GM15510 (cell line): ENCODE measurements around the gene AGRN.
A peak's percentile ranks its signal among the peaks of the same experiment; 100 is the strongest.

Source experiments
- POLR2A ChIP-seq: IDR thresholded peaks from 3 replicates; pipeline ENCODE4 v1.6.1; 2011; ENCODE audit warnings: borderline replicate concordance; ENCODE audit not compliant: insufficient read length; ENCODE audit errors: extremely low read depth

AGRN gene

DNA sequence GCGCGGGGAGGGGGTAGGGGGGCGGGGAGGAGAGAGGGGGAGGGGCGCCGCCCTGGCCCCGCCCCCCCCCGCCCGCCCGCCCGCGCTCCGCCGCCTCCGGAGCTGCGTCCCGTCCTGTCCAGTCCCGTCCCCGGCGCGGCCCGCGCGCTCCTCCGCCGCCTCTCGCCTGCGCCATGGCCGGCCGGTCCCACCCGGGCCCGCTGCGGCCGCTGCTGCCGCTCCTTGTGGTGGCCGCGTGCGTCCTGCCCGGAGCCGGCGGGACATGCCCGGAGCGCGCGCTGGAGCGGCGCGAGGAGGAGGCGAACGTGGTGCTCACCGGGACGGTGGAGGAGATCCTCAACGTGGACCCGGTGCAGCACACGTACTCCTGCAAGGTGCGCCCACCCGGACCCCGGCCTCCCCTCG, at the start of gene AGRN:
TSS of gene AGRN (plus strand) at position 121 of the 405 bp plus-strand sequence. CDS start at position 174, 53 bp downstream.
- TF ChIP-seq POLR2A = peak; percentile 55

DNA sequence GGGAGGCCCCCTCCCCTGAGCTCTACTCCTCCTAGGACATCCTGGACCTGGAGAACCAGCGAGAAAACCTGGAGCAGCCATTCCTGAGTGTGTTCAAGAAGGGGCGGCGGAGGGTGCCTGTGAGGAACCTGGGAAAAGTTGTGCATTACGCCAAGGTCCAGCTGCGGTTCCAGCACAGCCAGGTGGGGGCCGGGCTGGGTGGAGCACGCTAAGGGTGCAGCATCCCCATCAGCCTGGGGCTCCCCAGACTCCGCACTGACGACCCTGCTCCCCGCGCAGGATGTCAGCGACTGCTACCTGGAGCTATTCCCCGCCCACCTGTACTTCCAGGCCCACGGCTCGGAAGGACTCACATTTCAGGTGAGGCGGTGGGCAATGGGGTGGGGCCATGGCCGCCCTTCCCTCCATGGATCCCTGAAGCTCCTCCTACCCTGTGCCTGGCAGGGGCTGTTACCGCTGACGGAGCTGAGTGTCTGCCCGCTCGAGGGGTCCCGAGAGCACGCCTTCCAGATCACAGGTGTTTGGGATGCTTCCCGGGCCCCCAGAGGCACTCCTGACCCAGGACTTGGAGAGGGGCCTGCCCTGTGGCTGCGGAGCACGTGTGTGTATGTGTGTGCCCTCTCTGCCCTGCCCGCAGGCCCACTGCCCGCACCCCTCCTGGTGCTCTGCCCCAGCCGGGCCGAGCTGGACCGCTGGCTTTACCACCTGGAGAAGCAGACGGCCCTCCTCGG, 49.5 kb upstream of the AGRN start:
- no peak for TF ChIP-seq POLR2A

DNA sequence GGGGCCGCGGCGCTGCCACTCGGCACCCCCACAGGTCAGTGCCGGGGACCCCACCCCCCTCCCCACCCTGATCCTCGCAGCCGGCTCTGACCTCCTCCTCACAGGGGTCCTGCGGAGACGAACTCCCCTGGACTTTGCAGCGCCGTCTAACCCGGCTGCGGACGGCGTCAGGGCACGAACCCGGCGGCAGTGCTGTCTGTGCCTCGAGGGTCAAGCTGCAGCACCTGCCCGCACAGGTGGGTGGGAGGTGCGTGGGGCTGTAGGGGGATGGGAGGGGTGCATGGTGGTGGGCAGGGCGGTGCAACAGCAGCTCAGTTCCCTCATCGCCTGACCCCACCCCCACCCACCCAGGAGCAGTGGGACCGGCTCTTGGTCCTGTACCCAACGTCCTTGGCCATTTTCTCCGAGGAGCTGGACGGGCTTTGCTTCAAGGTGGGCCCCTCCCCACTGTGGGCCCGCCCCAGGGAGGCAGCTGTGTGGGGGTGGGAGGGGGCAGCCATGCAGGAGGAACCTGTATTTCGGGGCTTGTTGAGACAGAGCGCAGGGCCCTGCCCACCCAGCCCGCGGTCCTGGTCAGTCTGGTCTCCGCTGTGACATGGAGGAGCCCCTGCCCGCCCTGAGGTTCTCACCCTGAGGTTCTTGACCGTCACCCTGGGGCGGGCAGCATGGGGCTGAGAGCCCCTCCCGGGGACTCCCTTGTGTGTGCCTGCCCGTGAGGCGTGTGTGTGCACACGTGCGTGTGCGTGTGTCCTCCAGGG, 48.8 kb upstream of the AGRN start:
- TF ChIP-seq POLR2A = no peak

DNA sequence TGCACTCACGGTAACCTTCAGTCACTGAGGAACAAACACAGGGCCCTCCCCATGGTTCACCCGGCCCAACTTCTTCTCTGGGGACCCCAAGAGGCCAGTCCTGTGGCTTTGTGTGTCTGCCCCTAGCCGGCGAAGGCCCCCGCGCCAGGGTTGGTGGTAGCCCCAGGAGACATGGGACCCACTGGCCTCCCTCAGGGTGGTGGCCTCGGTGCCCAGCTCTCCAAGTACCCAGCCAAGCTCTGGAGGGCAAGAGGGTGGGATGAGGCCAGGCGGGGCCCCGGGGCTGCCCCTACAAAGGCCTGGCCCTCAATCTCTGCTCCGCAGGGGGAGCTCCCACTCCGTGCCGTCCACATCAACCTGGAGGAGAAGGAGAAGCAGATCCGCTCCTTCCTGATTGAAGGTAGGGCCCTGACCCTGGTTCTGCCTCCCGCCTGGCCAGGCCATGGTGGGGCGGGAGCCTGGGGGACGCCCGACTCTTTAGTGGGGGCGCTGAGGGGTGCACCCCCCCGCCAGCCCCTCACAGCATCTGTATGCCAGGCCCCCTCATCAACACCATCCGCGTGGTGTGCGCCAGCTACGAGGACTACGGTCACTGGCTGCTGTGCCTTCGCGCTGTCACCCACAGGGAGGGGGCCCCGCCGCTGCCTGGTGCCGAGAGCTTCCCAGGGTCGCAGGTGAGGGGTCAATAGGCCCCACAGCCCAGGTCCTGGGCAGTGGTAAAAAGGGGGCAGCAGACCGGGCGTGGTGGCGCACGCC, 48.0 kb upstream of the AGRN start:
- no peak for TF ChIP-seq POLR2A

DNA sequence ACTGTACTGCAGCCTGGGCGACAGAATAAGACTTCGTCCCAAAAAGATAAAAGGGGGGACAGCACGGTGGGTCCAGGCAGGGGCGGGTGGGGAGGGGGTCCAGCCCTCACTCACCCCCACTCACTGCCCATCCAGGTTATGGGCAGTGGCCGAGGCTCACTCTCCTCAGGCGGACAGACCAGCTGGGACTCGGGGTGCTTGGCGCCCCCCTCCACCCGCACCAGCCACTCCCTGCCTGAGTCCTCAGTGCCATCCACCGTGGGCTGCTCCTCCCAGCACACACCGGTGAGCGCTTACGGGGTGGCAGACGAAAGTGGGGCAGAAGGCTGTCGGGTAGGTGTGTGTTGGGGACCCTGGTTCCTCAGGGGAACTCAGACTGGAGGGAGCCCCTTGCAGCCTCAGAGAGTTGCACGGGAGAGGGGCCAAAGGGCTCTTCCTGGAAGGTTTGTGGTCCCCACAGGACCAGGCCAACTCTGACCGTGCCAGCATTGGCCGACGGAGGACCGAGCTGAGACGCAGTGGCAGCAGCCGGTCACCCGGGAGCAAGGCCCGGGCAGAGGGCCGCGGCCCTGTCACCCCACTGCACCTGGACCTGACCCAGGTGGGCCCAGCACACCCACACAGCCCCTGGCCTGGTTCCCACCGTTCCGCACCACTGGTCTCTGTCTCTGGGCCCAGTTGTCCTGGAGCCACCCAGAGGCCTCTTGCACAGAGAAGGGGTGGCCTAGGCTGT, 47.0 kb upstream of the AGRN start:
- TF ChIP-seq POLR2A = no peak

DNA sequence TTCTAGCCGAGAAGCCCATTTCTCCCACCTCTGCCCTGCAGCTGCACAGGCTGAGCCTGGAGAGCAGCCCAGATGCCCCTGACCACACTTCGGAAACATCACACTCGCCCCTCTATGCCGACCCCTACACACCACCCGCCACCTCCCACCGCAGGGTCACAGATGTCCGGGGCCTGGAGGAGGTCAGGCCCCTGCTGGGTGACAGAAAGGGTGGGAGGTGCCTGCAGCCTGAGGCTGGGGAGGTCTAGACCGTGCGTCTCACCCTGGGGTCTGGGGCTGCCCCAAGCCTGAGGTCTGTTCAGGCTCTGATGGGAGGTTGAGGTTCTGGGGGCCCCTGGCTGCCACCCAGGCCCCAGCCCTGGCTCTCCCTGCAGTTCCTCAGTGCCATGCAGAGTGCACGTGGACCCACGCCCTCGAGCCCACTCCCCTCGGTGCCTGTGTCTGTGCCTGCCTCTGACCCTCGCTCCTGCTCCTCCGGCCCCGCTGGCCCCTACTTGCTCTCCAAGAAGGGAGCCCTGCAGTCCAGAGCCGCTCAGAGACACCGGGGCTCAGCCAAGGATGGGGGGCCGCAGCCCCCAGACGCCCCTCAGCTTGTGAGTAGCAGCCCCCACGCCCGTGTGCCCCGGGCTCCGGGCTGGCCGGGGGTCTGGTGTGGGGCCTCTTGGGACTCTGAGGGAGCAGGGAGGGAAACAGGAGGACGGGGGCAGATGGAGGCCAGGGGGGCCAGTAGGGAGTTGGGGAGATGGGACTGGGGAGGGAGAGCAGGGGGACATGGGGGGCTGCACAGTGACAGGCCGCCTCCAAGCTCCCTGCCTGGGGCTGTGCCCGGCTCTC, 46.2 kb upstream of the AGRN start:
- TF ChIP-seq POLR2A = no peak

DNA sequence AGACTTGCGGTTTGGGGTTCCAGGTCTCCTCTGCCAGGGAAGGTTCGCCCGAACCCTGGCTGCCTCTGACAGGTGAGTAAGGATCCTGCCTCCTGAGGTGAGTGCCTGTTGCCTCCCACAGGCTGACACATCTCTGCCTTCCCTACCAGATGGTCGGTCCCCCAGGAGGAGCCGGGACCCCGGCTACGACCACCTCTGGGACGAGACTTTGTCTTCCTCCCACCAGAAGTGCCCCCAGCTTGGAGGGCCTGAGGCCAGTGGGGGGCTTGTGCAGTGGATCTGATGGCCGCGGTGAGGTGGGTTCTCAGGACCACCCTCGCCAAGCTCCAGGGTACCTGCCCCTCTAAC, 45.7 kb upstream of the AGRN start:
- TF ChIP-seq POLR2A = no peak

DNA sequence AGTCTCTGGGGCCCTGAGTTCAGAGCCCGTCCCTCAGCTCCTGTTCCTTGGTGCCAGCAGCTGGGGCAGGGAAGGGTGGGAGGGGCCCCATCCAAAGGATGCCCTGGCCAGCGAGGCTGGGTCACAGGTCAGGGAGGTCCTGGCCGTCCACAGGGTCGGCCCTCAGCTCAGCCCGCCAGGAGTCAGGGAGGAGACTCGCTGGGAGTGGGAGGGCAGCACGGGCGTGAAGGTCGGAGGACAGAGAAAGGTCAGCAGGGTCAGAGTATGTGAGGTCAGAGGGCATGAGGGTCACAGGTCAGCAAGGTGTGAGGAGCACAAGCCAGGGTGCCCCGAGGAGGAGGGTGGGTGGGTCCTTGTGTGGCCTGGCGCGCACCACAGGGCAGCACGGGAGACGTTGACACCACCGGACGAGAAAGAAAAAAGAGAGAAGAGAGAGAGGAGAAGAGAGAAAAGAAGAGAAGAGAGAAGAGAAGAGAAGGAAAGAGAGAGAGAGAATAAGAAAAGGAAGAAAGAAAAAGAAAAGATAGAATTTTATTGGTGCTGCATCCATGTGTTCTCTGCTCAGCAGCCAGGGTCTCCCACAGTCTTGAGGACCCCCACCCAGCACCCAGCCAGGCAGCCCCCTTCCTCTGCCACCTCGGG, 45.1 kb upstream of the AGRN start:
- no peak for TF ChIP-seq POLR2A

DNA sequence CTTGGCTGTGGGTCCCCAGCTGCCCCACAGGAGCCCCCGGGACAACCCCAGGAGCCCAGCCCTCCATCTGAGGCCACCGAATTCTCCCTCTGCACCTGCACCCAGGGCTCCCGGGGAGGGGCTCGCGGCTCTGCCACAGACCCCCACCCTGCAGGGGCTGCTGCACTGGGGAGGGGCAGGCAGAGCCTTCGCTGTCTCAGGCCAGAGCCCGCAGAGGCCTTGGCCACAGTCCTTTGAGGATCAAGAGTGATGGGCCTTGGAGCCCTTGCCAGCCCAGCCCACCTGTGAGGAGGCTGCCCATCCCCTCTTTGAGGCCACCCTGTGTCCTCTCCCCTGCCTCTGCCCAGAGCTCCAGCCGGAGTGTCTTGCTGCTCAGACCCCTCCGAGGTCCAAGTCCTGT, 44.6 kb upstream of the AGRN start:
- no peak for TF ChIP-seq POLR2A

DNA sequence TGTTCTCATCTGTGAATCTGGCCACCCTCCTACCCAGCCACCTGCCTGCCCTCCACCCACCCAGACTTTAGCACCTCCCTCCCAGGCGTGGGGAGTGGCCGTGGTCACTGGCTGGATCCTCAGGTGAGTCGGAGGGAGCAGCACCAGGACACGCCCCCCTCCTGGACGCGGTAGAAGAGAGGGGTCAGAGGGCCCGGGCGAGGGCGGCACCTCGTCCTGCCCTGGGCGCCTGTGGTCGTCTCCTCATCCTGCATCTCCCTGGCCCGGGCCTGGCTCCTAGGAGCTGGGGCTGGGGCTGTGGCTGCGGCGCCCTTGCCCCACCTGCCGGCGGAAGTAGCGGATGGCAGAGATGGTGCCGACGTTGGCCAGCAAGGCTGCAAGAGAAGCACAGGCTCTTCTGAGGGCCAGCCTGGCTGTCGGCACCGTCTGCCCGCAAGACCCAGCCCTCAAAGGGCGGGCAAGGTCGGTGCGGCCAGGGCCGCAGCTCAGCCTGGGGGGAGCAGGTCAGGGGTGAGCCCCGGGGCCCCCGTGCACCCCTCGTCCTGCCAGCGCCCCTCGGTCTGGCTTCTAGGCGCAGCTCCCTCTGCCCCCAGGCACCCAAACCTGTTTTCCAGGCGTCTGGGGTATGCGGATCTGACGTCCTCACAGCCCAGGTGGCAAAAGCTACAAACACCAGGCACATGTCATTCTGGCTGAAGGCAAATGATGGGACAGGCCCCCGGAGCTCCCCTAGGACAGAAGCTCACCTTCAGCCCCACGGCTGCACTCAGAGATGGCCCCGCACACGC, 43.8 kb upstream of the AGRN start:
- TF ChIP-seq POLR2A = no peak

DNA sequence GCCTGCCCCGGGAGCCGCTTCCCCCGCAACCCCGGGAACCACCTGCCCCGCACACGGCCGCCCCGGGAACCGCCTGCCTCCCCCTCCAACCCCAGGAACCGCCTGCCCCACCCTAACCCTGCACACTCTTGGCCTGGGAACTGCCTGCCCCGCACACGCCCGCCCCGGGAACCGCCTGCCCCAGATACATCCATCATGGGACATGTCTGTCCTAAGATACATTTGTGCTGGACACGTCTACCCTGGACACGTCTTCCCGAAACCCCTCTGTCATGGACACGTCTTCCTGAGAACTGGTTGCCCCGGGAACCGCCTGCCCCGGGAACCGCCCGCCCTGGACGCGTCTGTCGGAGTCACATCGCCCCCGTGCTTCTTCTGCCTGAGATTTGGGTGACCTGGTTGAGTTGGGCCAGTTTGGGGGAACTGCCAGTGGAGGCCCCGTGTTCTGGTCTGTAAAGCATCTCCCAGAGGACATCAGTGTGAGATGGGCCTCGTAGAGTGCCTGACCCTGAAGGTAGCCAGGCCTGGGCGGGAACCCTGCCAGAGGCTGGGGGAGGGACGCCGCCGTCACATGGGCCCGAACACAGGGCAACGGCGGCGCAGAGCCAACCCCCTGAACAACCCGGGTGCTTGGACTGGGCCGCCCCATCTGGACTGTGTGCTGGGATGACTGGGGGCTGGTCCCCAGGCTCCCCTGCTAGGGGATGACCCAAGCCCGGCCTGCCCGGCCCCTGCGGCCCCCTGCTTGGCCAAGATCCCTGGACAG, 41.7 kb upstream of the AGRN start:
- no peak for TF ChIP-seq POLR2A
